Astrocyte (in vitro differentiated cells and primary cell): Measurements from ENCODE around the gene CLCF1. TPM values are rescaled to one million over a fixed set of nuclear protein-coding genes. Genes with fewer than 3 reads are reported as not detected.

Source experiments
- DNase-seq: peaks from one replicate; pipeline ENCODE4 v3.0.0-alpha.2; 2010; ENCODE audit warnings: low read depth
- FAIRE-seq: peaks from 2 replicates; lab custom pipeline; 2011; peaks lifted over from hg19 to GRCh38; lab: Jason Lieb, UNC
- H2AFZ ChIP-seq: 2 replicates; pipeline ENCODE4 v1.6.0; 2012; ENCODE audit warnings: low read depth, low read length, inconsistent platforms
- H3K27ac ChIP-seq: 2 replicates; pipeline ENCODE4 v1.5.1; 2011; ENCODE audit warnings: low read depth, low read length, inconsistent platforms
- H3K27me3 ChIP-seq: 2 replicates; pipeline ENCODE4 v1.6.0; 2011; ENCODE audit warnings: low read length, inconsistent platforms; ENCODE audit not compliant: insufficient read depth
- H3K36me3 ChIP-seq: 2 replicates; pipeline ENCODE4 v1.5.1; 2011; ENCODE audit warnings: low read length, inconsistent platforms; ENCODE audit not compliant: insufficient read depth
- H3K4me1 ChIP-seq: 2 replicates; pipeline ENCODE4 v1.5.1; 2011; ENCODE audit warnings: low read length, inconsistent platforms; ENCODE audit not compliant: insufficient read depth
- H3K4me2 ChIP-seq: 2 replicates; pipeline ENCODE4 v1.6.0; 2012; ENCODE audit warnings: low read length, inconsistent platforms
- H3K4me3 ChIP-seq: 2 replicates; pipeline ENCODE4 v1.5.1; 2011; ENCODE audit warnings: low read depth, mild to moderate bottlenecking, low read length, inconsistent platforms; ENCODE audit not compliant: insufficient read depth
- H3K79me2 ChIP-seq: 2 replicates; pipeline ENCODE4 v1.6.0; 2012; ENCODE audit warnings: mild to moderate bottlenecking, low read length, inconsistent platforms; ENCODE audit not compliant: insufficient read depth
- H3K9ac ChIP-seq: 2 replicates; pipeline ENCODE4 v1.6.0; 2012; ENCODE audit warnings: mild to moderate bottlenecking, low read length, inconsistent platforms
- H3K9me3 ChIP-seq: 2 replicates; pipeline ENCODE4 v1.5.1; 2012; ENCODE audit warnings: low read depth, mild to moderate bottlenecking, low read length, inconsistent platforms; ENCODE audit not compliant: insufficient read depth
- H4K20me1 ChIP-seq: 2 replicates; pipeline ENCODE4 v1.6.0; 2012; ENCODE audit warnings: low read length, inconsistent platforms; ENCODE audit not compliant: insufficient read depth
- H3K27ac Mint-ChIP-seq: one replicate; pipeline ENCODE4 v1.8.0; 2021; ENCODE audit warnings: mild to moderate bottlenecking, mixed read lengths; ENCODE audit not compliant: unreplicated experiment
- H3K27me3 Mint-ChIP-seq: one replicate; pipeline ENCODE4 v1.8.0; 2021; ENCODE audit warnings: low read depth, mixed read lengths; ENCODE audit not compliant: unreplicated experiment
- H3K36me3 Mint-ChIP-seq: one replicate; pipeline ENCODE4 v1.8.0; 2021; ENCODE audit warnings: low read depth, mixed read lengths; ENCODE audit not compliant: unreplicated experiment
- H3K4me1 Mint-ChIP-seq: one replicate; pipeline ENCODE4 v1.8.0; 2021; ENCODE audit warnings: low read depth, mixed read lengths; ENCODE audit not compliant: unreplicated experiment
- H3K4me3 Mint-ChIP-seq: one replicate; pipeline ENCODE4 v1.8.0; 2021; ENCODE audit warnings: mild to moderate bottlenecking, moderate library complexity, mixed read lengths; ENCODE audit not compliant: unreplicated experiment
- H3K9me3 Mint-ChIP-seq: one replicate; pipeline ENCODE4 v1.8.0; 2021; ENCODE audit warnings: mild to moderate bottlenecking, mixed read lengths; ENCODE audit not compliant: unreplicated experiment
- EZH2 ChIP-seq: IDR thresholded peaks from 2 replicates; pipeline ENCODE4 v1.6.1; 2012; ENCODE audit warnings: mild to moderate bottlenecking, low read length, inconsistent platforms; ENCODE audit not compliant: insufficient read depth
- total RNA-seq: library from RNA; stranded (reverse); gene quantifications from 2 replicates; pipeline ENCODE4 v1.2.1, GENCODE V29; 2021
- TF ChIP-seq, protein P1 (sequence below): IDR thresholded peaks from 2 replicates; pipeline ENCODE4 v1.5.1; 2011; ENCODE audit warnings: low read depth, mild to moderate bottlenecking, inconsistent platforms, low read length, moderate library complexity; ENCODE audit not compliant: insufficient read depth

The CLCF1 gene
- total RNA-seq, 1 donor from 2014 or later = 17.6 TPM

GRCh38 chr11:67367761-67368227 is 5.6 kb downstream of the CLCF1 start:
- no peak for DNase-seq
- H2AFZ ChIP-seq = no peak overlapping the region
- H3K27me3 ChIP-seq = no peaks in the 10 kb centered on the region
- TF ChIP-seq, protein P1, sequence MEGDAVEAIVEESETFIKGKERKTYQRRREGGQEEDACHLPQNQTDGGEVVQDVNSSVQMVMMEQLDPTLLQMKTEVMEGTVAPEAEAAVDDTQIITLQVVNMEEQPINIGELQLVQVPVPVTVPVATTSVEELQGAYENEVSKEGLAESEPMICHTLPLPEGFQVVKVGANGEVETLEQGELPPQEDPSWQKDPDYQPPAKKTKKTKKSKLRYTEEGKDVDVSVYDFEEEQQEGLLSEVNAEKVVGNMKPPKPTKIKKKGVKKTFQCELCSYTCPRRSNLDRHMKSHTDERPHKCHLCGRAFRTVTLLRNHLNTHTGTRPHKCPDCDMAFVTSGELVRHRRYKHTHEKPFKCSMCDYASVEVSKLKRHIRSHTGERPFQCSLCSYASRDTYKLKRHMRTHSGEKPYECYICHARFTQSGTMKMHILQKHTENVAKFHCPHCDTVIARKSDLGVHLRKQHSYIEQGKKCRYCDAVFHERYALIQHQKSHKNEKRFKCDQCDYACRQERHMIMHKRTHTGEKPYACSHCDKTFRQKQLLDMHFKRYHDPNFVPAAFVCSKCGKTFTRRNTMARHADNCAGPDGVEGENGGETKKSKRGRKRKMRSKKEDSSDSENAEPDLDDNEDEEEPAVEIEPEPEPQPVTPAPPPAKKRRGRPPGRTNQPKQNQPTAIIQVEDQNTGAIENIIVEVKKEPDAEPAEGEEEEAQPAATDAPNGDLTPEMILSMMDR = no peak
- no peak for TF ChIP-seq EZH2
- H4K20me1 ChIP-seq = peaks cover 87% of the 10 kb centered on the region
- no peaks in the 10 kb centered on the region for H3K27me3 Mint-ChIP-seq
- H3K9me3 Mint-ChIP-seq = no peaks in the 10 kb centered on the region
- no peak overlapping the region for H3K4me3 Mint-ChIP-seq
- H3K36me3 ChIP-seq = peaks cover 14% of the 10 kb centered on the region
- H3K27ac Mint-ChIP-seq = no peak overlapping the region
- H3K9me3 ChIP-seq = no peaks in the 10 kb centered on the region
- H3K9ac ChIP-seq = peak overlapping the region; percentile 26
- peaks cover 20% of the 10 kb centered on the region for H3K36me3 Mint-ChIP-seq
- H3K79me2 ChIP-seq = peaks cover 81% of the 10 kb centered on the region
- H3K4me3 ChIP-seq = no peak overlapping the region
- peaks cover 50% of the 10 kb centered on the region for H3K4me1 Mint-ChIP-seq
- peaks cover 60% of the 10 kb centered on the region for H3K4me1 ChIP-seq
- no peak overlapping the region for H3K27ac ChIP-seq
- H3K4me2 ChIP-seq = peak overlapping the region; percentile 60
- no peak for FAIRE-seq

DNA sequence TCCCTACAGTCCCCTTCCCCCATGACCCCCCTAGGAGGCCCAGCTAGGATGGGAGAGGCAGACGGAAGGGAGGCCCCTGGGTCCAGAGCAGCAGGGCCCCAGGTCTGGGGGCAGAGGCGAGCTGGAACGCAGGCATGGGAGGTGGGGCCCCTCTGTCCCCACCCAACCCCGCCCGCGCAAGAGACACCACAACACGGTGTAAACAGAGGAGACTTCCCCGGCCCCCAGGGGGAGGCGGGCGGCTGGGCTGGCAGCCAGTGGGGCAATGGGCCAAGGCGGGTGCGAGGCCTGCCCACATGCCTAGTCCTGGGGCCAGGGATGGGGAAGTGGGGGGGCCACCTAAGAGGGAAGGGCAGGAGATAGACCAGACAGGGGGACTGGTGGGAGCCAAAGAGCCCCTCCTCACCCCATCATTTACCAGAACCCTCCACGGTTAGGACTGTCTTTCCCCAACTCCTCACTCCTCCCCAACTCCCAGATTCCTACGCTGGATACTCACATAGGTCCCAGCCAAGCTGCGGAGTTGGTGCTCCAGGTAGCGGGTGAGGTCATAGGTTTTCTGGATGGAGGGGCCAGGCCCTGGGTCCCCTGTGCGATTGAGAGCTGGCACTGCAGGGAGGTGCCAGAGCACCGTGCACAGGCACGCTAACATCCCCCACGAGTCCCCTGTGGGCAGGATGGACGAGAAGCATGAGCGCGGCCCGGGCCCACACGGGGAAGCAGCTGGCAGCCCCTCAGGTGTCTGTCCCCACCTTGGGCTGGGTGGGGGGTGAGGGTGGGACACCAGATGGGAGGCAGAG is 6.2 kb downstream of the CLCF1 start:
- no peak for FAIRE-seq

More for the DNA sequence above, 6.2 kb downstream of the CLCF1 start:
- H3K9me3 ChIP-seq = no peaks in the 10 kb centered on the region
- H3K79me2 ChIP-seq = peaks cover 79% of the 10 kb centered on the region
- peaks cover 14% of the 10 kb centered on the region for H3K36me3 ChIP-seq
- Mint-ChIP-seq H3K9me3 (no peaks in the 10 kb centered on the region), H3K4me3 (no peak overlapping the region), H3K27me3 (no peaks in the 10 kb centered on the region), H3K27ac (no peak overlapping the region), H3K4me1 (peaks cover 50% of the 10 kb centered on the region), H3K36me3 (peaks cover 24% of the 10 kb centered on the region)
- no peak overlapping the region for H3K4me3 ChIP-seq
- TF ChIP-seq, protein P1 = no peak
- no peak for TF ChIP-seq EZH2
- H3K4me2 ChIP-seq = peak overlapping the region; percentile 60
- no peak for DNase-seq
- H3K27me3 ChIP-seq = no peaks in the 10 kb centered on the region
- H2AFZ ChIP-seq = no peak overlapping the region
- H3K9ac ChIP-seq = peak overlapping the region; percentile 20
- H3K4me1 ChIP-seq = peaks cover 60% of the 10 kb centered on the region
- peaks cover 92% of the 10 kb centered on the region for H4K20me1 ChIP-seq
- H3K27ac ChIP-seq = no peak overlapping the region
